Erythroblast (primary cell): ENCODE measurements around the gene AUTS2.

Source experiments
- GATA1 ChIP-seq: IDR thresholded peaks from 2 replicates; pipeline ENCODE4 v1.6.1; 2011; ENCODE audit warnings: low read depth, mild to moderate bottlenecking, control low read depth, low read length, moderate library complexity
- POLR2A ChIP-seq: IDR thresholded peaks from 2 replicates; pipeline ENCODE4 v1.6.1; 2011; ENCODE audit warnings: mild to moderate bottlenecking, low read length

DNA sequence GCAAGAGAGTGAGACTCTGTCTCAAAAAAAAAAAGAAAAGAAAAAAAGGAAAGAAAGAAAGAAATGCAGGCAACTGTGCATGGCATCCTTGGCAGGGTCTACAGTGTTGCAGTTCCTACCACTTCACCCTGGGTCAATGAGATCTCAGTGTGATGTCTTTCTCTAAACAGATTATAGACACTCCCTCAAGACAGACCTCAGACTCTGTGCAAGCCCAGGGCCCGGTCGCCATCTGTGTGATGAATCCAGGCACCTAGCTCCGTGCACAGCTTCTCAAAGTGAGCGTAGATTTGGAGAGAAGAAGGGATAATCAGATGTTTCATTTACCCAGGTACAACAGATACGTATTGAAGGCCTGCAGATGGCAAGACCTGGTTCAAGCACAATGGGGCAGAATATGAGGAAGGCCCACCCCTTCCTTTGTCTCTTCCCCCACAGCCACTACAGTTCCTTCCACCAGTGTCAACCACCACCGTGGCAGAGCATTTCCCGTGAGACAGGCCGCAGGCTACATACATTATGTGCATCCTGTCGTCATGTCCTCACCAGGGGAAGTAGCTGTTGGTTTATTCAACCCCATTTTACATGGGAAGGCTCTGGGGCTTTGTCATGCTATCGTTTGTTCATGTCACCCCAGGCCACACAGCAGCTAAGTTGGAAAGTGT, 1062.0 kb downstream of the AUTS2 start:
- TF ChIP-seq POLR2A: no peak
- TF ChIP-seq GATA1: no peak
